Pulmonary artery endothelial cell (primary cell): Measurements from ENCODE around the gene PUS10. TPM values are rescaled to one million over a fixed set of nuclear protein-coding genes. Genes with fewer than 3 reads are reported as not detected.

ENCODE experiments used
- DNase-seq: peaks from one replicate; pipeline ENCODE4 v3.0.0-alpha.2; 2011; ENCODE audit warnings: low read depth, low spot score
- total RNA-seq: library from RNA; depleted of rRNA; stranded (reverse); fragments of >200 nt; gene quantifications from 2 replicates; pipeline ENCODE4 v1.2.3, GENCODE V29; 2014

PUS10 gene
- total RNA-seq, 1 donor from 2014 or later = 7.5 TPM

DNA sequence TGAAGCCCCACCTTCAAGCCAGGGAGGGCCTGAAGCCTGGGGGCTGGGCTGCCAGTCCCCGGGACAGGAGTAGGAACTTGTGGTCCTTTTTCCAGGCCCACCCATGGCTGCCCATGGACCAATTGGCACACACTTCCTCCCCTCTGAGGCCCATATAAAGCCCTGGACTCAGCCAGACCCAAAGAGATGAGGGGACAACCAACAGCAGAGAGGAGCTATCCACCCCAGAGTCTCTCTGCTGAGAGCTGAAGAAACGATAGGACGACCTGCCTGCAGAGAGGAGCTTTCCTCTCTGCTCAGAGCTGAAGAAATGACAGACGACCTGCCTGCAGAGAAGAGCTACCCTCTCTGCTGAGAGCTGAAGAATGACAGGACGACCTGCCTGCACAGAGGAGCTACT, 44.4 kb downstream of the PUS10 start:
- no peak for DNase-seq

DNA sequence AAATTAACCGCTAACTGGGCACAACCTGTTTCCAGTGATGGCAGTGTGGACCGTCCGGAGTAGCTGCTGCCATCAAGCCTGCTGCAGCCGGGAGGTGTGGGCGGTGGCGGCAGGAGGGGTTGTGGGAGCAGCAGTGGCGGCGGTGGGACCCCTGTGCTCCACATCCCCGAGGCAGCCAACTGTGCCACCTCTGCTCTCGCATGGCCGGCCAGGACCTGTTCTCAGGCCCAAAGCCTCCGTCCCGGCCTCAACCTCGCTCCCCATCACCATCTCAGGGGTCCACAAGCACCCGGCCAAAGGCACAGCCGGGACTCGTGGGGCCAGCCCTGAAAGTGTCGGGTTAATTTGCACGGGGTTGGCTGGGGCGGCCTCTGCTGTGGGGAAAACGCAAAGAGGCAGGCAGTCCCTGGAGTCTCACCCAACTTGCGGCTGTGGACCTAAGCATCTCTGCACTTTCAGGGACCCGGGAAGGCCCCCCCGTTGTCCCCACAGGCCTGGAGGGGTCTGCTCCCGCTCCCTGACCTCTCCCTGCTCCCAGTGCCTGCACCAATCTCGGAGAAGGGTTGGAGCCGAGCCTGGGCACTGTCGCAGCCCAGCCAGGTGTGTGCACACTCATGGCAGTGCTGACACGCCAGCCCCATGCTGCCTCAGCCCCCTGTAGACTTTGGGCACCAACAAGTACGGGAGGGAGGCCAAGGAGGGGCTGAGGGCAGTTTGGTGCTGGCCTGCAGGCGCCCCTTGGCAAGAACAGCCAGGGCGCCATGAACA, 45.0 kb downstream of the PUS10 start:
- no peak for DNase-seq

DNA sequence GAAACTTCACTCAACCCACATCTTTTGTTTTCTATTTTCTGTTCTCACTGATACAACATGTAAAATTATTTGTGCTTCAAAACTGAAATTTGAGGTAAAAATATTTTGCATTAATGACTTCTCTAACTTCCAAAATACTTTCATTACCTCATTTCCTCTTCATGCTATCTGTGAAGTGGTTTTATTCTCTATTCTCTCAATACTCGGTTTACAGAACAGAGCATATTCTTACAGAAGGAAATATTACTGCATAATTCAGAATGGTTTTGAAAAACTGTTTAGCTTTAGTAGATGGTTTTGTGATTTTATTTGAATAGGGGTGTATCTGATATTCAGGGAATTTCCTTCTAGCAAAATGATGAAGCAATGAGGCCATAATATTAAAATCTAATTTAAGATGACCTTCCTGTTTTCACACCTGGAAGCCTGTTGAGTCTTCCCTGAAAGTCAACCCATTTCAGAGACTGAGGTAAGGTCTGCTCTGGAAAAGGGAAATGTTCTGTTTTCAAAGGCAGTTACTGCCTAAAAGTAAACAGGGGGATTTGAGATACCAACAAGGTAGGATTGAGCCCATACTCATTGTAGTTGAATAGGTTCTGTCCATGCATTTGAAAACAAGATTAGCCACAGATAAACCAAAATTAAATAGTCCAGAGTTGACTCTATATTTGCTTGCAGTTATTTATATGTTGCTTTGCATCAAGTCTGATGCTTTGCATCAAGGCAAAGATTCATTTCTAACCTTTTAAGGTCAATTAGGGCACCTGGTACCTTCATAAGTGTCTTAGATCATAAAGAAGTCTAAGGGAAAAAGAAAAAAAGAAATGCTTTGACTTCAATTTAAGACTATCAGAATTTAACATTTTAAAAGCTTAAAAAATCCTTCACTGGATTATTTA, 51.3 kb downstream of the PUS10 start:
- no peak for DNase-seq

DNA sequence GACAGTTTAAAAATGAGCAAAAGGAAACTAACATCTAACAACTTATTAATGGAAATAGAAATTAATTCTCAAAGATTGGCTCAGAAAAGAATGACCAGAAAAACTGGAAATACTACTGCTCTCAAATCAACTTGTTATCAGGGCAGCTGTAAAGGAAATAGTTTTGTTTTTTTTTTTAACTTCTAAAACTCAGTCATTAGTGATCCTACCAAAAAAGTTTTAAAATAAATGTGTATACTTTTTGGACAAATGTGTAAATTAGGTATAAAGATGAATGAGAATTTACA, 52.6 kb downstream of the PUS10 start:
- no peak for DNase-seq

DNA sequence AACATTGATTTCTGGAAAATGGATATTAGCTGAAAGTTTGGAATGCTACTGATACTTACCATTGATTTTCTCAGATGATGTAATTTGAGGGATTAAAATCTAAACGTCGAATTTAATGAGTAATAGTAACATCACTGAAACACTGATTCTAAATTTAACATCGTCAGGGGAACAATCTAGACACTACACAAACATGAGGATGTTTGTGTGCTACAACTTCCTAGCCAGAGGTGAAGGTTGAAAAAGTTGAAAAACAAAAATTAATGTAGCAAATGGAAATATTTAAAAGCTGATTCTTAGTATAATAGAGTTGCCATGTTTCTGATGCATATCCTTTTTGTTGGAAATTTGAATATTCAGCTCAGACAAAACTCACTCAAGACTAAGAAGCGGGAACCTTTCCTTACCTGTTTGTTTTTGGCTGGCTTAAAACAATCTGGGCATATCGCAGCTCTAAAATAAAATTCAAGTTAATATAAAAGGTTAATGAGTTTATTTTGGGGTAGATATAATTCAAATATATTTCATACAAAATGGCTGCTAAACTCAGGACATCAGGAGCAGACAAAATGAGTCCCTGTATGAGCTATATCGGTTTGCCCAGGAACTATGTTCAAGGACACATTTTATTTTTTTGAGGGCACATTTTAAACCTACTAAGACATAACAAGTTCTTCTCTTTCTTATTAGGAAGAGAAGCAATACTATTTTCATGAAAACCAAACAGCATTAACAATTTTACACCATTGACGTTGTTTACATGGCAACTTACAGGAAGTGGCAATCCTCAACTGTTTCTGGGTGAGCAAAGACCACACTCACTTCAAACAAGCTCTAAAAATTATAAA, 53.2 kb downstream of the PUS10 start:
- DNase-seq = no peak

DNA sequence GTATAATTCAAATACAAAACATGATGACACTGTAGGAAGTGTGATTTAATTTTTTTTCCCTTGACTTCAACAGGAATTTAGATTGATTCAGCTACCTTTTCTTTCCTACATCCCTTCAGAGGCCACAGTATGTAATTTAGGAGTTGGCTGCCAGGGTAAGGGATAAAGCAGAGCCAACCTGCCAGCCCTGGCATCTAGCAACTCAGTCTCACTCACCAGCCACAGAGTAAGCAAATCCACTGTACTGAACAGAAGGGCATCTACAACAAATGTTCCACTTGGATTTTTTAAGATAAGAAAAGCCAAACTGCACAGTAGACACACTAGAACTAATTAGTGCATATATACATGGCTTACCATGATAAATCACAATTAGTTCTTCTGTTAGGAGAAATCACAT, 54.9 kb downstream of the PUS10 start:
- DNase-seq = no peak

DNA sequence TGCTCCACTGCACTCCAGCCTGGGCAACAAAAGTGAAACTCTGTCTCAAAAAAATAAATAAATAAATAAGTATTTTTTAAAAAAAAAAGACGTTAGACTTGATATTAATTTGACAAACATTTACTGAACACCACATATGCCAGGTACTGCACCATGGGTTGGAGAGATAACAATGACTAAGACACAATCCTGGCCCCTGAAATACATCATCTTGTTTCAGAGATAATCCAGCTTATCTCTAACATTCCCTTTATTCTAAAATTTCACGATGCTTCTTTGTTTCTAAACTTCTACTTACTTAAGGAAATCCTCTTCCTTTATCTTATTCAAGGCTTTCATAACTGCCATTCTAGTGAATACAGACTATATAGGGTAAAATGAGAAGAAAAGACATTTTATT, 55.5 kb downstream of the PUS10 start:
- no peak for DNase-seq

DNA sequence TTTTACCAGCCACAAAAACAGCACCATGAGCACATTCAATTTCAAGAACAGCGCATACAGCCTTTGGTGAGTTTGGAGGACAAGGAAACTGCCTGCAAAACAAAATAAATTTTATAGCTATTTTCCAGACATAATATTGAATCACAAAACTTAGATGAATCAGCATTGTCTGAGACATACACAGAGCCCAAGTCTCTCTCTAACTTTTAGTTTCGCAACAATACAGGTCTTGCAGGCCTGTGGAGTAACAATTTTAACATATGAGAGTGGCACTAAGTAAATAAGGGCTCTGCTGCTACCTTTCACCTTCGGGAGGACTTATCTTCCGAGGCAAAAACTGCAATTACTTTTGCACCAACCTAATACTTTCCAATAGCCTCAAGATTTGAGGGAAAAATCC, 56.6 kb downstream of the PUS10 start:
- no peak for DNase-seq

DNA sequence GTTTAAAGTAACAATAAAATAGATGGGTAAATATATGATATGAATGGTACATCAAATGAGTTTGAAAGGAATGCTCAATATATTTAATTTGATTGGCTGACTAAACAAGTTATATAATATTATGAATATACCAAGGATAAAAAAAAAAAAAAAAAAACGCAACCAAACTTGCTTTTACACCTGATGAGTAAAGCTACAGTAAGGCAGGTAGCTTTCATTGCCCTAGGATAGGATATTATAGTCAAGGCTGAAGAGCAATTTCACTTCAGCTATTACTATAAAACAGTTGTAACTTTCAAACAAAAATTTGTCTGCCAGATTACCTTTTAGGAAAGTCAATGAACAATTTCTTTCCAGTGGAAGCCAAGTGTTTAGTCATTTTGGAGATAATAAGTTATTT, 57.3 kb downstream of the PUS10 start:
- DNase-seq = no peak

DNA sequence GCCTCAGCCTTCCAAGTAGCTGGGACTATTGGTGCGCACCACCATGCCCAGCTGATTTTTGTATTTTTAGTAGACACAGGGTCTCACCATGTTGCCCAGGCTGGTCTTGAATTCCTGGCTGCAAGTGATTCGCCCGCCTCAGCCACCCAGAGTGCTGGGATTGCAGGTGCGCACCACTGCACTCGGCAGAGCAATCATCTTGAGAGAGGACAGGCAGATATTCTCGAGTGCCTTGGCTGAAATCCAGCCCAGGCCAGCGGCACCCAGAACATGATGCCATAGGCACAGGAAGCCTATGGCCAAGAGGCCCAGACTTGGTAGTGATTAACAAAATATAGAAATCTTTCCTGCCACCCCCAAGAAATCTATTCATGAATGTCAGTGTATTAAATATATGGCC, 58.6 kb downstream of the PUS10 start:
- DNase-seq = no peak

DNA sequence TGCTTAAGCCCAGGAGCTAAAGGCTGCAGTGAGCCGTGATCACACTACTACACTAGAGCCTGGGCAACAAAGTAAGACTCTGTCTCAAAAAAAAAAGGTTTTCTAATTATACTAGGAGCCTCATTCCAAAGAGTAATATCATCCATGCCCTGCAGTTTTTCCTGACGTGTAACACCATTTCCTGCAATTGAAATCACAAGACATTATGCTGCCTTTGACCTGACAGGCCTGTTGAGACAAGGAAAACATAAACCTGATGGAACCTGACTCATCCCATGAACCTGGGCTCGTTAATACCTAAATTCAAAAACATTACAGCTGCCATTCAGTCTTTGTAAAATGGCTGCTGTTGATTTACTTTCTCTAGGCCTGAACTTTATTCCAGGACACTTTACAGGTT, 59.3 kb downstream of the PUS10 start:
- DNase-seq = peak; percentile 66

DNA sequence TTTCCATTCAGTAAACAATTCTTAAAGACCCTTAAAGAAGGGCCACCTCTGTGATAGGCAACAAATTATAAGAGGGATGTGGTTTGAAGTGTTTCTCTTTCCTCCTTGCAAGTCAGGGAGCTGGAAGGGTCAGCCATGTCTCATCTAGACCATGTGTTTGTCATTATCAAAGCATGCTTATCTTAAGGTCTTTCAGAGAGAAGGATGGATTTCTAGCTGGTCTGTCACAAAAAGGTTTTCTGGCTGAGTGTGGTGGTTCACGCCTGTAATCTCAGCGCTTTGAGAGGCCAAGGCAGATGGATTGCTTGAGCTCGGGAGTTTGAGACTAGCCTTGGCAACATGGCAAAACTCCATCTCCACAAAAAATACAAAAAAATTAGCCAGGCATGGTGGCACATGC, 59.7 kb downstream of the PUS10 start:
- DNase-seq = no peak

DNA sequence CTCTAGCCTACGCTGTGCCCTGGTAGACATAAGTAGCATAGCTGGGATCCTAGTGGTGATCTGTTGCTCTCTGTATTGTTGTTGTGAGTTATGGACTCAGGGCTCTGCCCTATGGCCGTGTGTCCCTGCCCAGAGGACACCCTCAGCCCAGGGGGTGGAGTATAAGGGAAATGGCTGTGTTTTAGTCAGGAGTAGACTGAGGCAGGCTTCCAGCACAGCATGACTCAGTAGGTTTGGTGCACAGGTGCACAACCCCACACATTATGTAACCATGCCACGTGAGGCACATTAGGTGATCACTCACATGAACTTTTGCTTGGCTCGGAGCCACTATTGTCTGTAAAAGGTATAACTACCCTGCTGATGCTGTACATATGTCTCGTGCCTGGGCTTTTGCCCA, 60.4 kb downstream of the PUS10 start:
- DNase-seq = peak; percentile 11

DNA sequence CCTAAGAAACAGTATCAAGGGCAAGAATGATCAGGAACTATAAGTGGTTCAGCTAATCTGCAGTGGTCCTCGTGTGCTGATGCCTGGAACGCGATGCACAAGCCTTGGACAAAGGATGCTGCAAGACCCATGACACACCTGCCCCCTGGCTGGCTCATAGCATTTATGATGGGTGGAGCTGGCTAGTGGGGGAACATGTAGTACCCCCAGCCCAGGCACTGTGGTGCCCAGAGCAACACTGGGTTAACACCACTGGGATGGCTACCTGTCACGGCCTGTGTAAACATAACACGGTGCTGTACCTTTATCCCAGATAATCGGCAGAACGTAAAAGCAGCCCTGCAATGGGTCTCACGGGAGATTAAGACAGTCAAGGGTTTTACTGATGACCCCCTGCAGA, 60.8 kb downstream of the PUS10 start:
- no peak for DNase-seq

DNA sequence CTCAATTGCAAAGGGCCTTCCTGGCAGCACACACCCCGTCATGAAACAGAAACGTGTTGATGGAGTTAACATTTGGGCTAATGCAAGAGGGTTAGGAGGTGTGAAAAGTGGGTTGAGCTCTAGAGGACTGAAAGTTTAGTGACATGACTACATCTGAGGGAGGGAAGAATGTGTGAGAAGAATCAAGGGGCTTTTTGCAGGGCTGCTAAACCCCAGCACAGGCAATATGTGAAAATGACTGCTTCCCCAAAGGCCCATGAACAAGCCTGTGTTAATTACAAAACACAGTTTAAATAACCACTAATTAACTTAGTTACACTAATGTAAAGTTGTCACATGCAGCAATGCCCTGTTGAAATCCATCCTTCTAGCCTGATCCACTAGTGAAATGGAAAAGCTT, 63.9 kb downstream of the PUS10 start:
- no peak for DNase-seq

DNA sequence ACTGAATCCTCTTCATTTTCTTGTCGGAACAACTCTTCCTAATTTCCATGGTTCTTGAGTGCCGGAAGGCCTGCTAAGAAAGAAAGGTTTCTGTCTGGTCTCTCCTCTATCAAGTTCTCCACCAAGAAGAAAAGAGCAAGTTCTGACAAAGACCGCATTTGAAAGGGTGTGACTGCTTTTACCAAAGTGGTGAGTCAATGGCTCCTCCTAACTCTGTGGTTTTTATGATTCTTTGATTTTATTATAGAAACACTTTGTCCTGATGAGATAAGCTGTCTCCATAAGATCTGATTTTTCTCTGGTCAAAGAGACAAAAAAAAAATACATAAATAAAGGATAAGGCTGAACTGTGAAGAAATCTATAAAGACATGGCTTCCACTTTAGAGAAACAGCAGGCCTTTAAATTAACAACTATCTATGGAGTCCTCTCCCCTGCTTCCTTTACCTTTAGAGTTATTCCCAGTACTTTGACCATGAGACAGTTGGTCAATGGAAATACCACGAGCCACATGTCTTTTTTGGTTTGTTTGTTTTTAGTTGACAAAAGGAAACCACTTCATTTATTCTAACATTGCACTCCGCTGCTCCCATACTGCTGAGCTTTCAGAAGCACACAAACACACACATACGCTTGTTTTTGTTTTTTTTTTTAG, 69.0 kb downstream of the PUS10 start:
- DNase-seq = no peak

DNA sequence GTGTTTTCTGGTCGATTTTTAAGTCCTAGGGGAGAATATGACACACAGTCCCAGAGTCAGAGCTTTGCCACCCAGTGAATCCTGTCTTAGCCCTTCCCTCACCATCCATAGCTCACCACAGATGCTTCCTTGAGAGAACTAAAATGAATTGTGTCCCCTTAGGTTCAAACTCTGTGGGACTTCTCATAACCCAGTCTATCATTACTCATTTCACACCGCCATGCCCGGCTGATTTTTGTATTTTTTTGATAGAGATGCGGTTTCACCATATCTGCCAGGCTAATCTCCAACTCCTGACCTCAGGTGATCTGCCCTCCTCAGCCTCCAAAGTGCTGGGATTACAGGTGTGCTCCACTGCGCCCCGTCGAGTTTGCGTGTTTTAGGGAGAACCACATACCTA, 69.9 kb downstream of the PUS10 start:
- DNase-seq = no peak

DNA sequence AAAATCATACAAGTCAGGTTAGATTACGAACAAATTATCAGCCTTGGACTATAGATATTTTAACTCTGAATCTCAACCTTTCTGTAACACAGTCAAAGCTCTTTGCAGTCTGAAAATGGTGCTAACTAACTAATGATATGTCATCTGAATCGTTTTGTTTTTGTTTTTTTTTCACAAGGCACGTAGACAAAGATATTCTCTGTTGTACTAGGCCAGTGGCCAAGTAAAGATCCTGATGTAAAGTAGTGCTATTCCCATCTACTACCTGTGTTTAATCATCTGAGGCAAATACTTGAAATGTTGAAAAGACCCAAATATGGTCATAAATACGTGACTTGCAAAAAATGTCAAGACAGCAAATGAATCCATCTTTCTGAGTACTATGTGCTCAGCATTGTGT, 71.0 kb downstream of the PUS10 start:
- DNase-seq = no peak

DNA sequence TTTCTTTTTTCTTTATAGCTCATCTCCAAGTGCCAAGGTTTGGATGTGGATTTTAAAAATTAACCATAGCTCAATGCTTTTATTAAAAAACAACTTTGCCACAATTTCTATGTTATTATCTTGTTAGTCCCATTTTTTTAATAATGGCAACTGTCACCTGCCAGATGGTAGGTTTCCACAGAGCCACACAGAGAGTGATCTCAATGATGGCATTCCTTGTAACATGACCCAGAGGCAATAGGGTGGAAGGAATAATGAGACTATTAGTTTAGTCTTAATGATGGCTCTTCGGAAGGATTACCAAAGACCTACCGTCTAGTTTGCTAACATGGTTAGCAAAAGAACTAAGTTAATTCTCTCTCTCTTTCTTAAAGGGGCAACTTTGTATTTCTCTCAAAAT, 72.7 kb downstream of the PUS10 start:
- no peak for DNase-seq

DNA sequence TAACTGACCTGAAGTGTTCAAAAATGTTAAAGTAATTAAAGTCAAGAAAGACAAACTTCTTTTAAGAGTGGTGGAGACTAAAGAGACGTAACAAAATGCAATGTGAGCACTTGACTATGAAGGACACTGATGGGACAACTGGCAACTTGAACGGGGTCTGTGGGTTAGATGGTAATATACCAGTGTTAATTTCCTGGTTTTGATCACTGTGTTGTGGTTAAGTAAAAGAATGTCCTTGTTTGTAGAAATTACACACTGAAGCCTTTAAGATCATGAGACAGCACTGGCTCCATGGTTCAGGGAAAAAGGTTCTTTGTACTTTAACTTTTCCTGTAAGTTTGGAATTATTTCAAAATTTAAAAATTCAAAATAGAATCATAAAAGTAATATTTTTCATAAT, 78.4 kb downstream of the PUS10 start:
- DNase-seq = no peak

DNA sequence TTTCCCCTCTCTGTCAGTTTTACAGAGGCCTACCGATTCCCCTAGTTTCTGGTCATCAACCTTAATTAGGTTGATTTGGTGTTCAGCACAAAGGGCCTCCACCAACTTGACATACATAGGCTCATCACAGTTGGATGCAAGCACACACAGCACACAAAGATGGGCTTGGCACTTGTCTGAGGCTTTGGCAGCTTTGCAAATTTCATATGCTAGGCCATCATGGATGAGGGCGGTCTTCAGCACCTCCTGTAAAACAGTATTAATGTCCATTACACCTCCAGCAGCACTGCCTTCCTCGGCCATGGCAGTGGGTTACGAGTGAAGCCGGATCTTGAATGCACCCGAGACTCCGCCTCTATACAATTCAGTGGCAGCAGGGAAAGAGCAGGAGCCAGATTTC, 79.8 kb downstream of the PUS10 start:
- DNase-seq = no peak

DNA sequence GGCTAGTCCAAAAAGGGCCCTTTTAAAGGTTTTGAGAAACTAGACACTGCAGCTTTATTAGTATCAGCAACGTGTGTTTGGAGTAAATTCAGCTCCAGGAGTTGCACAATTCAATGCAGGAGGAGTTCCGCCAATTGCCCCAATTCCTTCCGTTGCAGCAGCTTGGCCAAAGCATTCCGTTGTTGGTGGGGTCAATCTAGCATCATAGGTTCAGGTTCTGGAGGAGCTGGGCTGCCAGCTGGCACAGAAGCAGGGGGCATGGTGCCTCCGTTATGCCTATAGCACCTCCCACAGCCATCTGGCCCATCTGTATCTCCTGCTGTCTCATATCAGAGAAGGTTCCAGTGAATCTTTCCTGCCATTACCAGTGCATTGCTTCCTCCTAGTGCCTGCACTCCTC, 81.3 kb downstream of the PUS10 start:
- DNase-seq = no peak
